Endodermal cell (in vitro differentiated cells): ENCODE results near the gene ZNF280A. TPM values are rescaled to one million over a fixed set of nuclear protein-coding genes. Genes with fewer than 3 reads are reported as not detected.

Experiments used
- DNase-seq: peaks from one replicate; pipeline ENCODE4 v3.0.0-alpha.2; 2017
- H3K27ac ChIP-seq: 2 replicates; pipeline ENCODE4 v1.5.1; 2013; ENCODE audit warnings: mild to moderate bottlenecking, low read depth, low read length, moderate library complexity
- H3K27me3 ChIP-seq: 2 replicates; pipeline ENCODE4 v1.6.1; 2013; ENCODE audit warnings: mild to moderate bottlenecking, low read length, moderate library complexity; ENCODE audit not compliant: insufficient read depth, control insufficient read depth, poor library complexity, severe bottlenecking
- H3K36me3 ChIP-seq: 2 replicates; pipeline ENCODE4 v1.7.0; 2013; ENCODE audit warnings: mild to moderate bottlenecking, low read length, moderate library complexity; ENCODE audit not compliant: control insufficient read depth, insufficient read depth
- H3K4me1 ChIP-seq: one replicate; pipeline ENCODE4 v1.7.0; 2013; ENCODE audit warnings: low read length; ENCODE audit not compliant: control insufficient read depth, insufficient read depth
- H3K4me3 ChIP-seq: 2 replicates; pipeline ENCODE4 v1.5.1; 2013; ENCODE audit warnings: mild to moderate bottlenecking, low read length, moderate library complexity
- H3K9ac ChIP-seq: 2 replicates; pipeline ENCODE4 v1.6.1; 2013; ENCODE audit warnings: mild to moderate bottlenecking, low read length, moderate library complexity; ENCODE audit not compliant: poor library complexity, severe bottlenecking; ENCODE audit errors: extremely low read depth
- H3K9me3 ChIP-seq: 2 replicates; pipeline ENCODE4 v1.6.1; 2013; ENCODE audit warnings: mild to moderate bottlenecking, low read length, moderate library complexity; ENCODE audit not compliant: control insufficient read depth
- H3K27ac Mint-ChIP-seq: 2 replicates; pipeline ENCODE4 v1.8.0; 2020; ENCODE audit warnings: mixed read lengths
- H3K27me3 Mint-ChIP-seq: 2 replicates; pipeline ENCODE4 v1.8.0; 2021; ENCODE audit warnings: mild to moderate bottlenecking, mixed read lengths; ENCODE audit not compliant: insufficient read depth
- H3K36me3 Mint-ChIP-seq: 2 replicates; pipeline ENCODE4 v1.8.0; 2020; ENCODE audit warnings: low read depth, mixed read lengths
- H3K4me1 Mint-ChIP-seq: 2 replicates; pipeline ENCODE4 v1.8.0; 2020; ENCODE audit warnings: mixed read lengths
- H3K4me3 Mint-ChIP-seq: 2 replicates; pipeline ENCODE4 v1.8.0; 2020; ENCODE audit warnings: mild to moderate bottlenecking, moderate library complexity, mixed read lengths
- H3K9me3 Mint-ChIP-seq: 2 replicates; pipeline ENCODE4 v1.8.0; 2020; ENCODE audit warnings: mild to moderate bottlenecking, mixed read lengths
- WGBS, 2 experiments: methylation state at CpG; one replicate each; pipeline versions ENCODE4 v1.1.5 to v1.1.7; 2013; ENCODE audit warnings: missing lambda C conversion rate in 2 of 2, mixed read lengths in 1 of 2; ENCODE audit not compliant: insufficient coverage in 1 of 2, insufficient read length in 1 of 2; 5-methylcytosine and 5-hydroxymethylcytosine counted together
- total RNA-seq, 2 donors: library from RNA; stranded (reverse); fragmentation: NEBNext Ultra II Directional in 1 of 2; extraction: Animal tissue kit (Norgen Biotek cat#: 25700) in 1 of 2; gene quantifications; 2 replicates in 1 of 2; 3 replicates in 1 of 2; pipeline ENCODE4 v1.2.1, GENCODE V29; 2021
- TF ChIP-seq, protein P1 (sequence below): fragments of 200-600 bp; sonication (generic); conservative IDR thresholded peaks from 2 replicates; pipeline ENCODE4 v1.5.0; 2021; ENCODE audit warnings: antibody characterized with exemption, mild to moderate bottlenecking

ZNF280A gene
- total RNA-seq, 2 donors from 2014 or later = 0.55 to 2.1 TPM

DNA sequence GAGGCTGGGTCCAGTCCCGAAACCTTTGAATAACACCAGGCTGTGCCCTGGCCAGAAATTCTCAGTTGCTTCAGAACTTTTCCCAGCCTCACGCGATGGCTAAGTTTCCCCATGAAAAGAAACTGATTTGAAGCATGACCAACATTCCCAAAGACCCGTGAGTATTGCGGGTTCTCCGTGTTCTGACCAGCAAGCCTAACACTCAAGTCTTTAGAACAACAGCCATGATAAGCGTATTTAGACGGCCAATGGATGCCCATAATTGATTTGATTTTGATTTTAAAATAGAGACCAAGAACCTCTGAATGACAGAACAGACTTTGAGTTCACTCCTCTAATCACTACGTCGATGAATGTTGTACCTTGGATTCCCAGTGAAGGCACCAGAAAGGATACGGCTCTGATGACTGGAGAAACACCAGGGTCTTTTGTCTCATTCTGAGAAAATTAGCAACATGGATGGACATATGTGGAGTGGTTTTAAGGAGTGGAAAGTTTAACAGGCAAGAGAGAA is 55.5 kb downstream of the ZNF280A start:
- Histone ChIP-seq H3K4me3 (no peak overlapping the region), H3K27me3 (peaks cover 22% of the 10 kb centered on the region), H3K27ac (no peak overlapping the region), H3K36me3 (no peaks in the 10 kb centered on the region), H3K9me3 (peaks cover 34% of the 10 kb centered on the region), H3K9ac (no peak overlapping the region), H3K4me1 (no peaks in the 10 kb centered on the region)
- Mint-ChIP-seq H3K36me3 (no peaks in the 10 kb centered on the region), H3K4me3 (no peak overlapping the region), H3K9me3 (peaks cover 32% of the 10 kb centered on the region), H3K27ac (no peak overlapping the region), H3K4me1 (no peaks in the 10 kb centered on the region), H3K27me3 (peaks cover 81% of the 10 kb centered on the region)
- 90 to 91% methylated on average over 11 of the region's 11 CpGs for WGBS, 2 experiments
- TF ChIP-seq, protein P1, sequence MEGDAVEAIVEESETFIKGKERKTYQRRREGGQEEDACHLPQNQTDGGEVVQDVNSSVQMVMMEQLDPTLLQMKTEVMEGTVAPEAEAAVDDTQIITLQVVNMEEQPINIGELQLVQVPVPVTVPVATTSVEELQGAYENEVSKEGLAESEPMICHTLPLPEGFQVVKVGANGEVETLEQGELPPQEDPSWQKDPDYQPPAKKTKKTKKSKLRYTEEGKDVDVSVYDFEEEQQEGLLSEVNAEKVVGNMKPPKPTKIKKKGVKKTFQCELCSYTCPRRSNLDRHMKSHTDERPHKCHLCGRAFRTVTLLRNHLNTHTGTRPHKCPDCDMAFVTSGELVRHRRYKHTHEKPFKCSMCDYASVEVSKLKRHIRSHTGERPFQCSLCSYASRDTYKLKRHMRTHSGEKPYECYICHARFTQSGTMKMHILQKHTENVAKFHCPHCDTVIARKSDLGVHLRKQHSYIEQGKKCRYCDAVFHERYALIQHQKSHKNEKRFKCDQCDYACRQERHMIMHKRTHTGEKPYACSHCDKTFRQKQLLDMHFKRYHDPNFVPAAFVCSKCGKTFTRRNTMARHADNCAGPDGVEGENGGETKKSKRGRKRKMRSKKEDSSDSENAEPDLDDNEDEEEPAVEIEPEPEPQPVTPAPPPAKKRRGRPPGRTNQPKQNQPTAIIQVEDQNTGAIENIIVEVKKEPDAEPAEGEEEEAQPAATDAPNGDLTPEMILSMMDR = no peak
- DNase-seq = no peak

DNA sequence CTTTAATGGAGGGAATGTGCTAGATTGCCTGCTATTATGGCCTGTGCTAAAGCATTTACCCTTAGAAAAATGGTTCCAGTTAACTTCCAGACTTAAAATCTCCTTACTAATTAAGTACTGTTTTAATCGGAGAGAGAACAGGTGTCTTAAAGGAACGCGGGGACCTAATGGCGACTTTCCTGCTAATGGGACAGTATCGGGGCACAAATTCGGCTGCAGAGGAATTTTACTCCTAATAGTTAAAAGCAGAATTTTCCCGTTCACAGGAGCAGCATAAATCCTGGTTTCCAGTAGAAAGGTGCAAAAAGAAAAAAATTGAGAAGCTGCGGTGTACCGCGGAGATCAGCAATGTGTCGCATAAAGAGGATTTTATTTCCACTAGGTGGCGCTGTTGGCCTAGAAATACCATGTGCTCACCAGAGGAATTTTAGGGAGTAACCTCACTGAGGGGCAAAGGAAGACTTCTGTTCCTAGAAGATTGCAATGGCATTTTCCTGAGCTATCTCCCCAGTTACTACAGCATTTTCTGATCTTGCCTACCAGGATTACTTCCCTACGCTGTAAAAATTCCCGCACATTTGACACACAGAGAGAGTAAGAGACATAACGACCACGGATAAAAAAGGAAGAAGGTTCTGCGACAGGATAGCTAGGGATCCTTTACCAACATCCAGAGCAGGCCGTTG is 56.1 kb downstream of the ZNF280A start:
- WGBS, 2 experiments = 43 to 44% methylated on average over 17 to 18 of the region's 18 CpGs
- no peak overlapping the region for H3K9ac ChIP-seq
- no peaks in the 10 kb centered on the region for H3K36me3 ChIP-seq
- Mint-ChIP-seq H3K9me3 (peaks cover 32% of the 10 kb centered on the region), H3K4me3 (no peak overlapping the region), H3K4me1 (no peaks in the 10 kb centered on the region), H3K36me3 (no peaks in the 10 kb centered on the region), H3K27me3 (peaks cover 82% of the 10 kb centered on the region), H3K27ac (no peak overlapping the region)
- TF ChIP-seq, protein P1 = peak; percentile 89
- DNase-seq = peak; percentile 84
- peaks cover 34% of the 10 kb centered on the region for H3K9me3 ChIP-seq
- peaks cover 22% of the 10 kb centered on the region for H3K27me3 ChIP-seq
- H3K4me1 ChIP-seq = no peaks in the 10 kb centered on the region
- no peak overlapping the region for H3K27ac ChIP-seq
- H3K4me3 ChIP-seq = no peak overlapping the region

Other genes with a start within 250 kb of the ZNF280A start
- 10 to 100 TPM; 10.9 to 15.3 TPM for gene ZNF280B, start 11.5 kb downstream of the ZNF280A start, total RNA-seq
- under 1 TPM in 1 of 2 donors, not detected in 1; 0.35 TPM for gene PRAME, start 39.0 kb upstream of the ZNF280A start, total RNA-seq
- not detected for gene GGTLC2, start 124.3 kb upstream of the ZNF280A start, total RNA-seq